Effector memory CD4-positive, alpha-beta T cell (primary cell): Measurements from ENCODE around the gene PRKG1.

ENCODE experiments used
- DNase-seq, 3 donors: peaks; one replicate each; pipeline ENCODE4 v3.0.0-alpha.2; 2020
- H3K27ac ChIP-seq: 2 replicates; pipeline ENCODE4 v1.7.0; 2013; ENCODE audit warnings: mild to moderate bottlenecking, low read length, moderate library complexity; ENCODE audit not compliant: insufficient read depth, poor library complexity, severe bottlenecking
- H3K27me3 ChIP-seq: replicated peaks from 2 replicates; pipeline ENCODE4 v1.7.0; 2013; ENCODE audit warnings: mild to moderate bottlenecking, low read length; ENCODE audit not compliant: insufficient read depth, control insufficient read depth, poor library complexity, severe bottlenecking
- H3K36me3 ChIP-seq: 2 replicates; pipeline ENCODE4 v1.7.0; 2013; ENCODE audit warnings: mild to moderate bottlenecking, low read length, moderate library complexity; ENCODE audit not compliant: control insufficient read depth, insufficient read depth
- H3K4me1 ChIP-seq: 2 replicates; pipeline ENCODE4 v1.7.0; 2013; ENCODE audit warnings: low read length, mild to moderate bottlenecking; ENCODE audit not compliant: control insufficient read depth, insufficient read depth, poor library complexity, severe bottlenecking
- H3K4me3 ChIP-seq: 2 replicates; pipeline ENCODE4 v1.7.0; 2013; ENCODE audit warnings: low read length, low read depth, mild to moderate bottlenecking; ENCODE audit not compliant: insufficient read depth, poor library complexity, severe bottlenecking
- H3K9me3 ChIP-seq: 2 replicates; pipeline ENCODE4 v1.7.0; 2013; ENCODE audit warnings: mild to moderate bottlenecking, low read length, moderate library complexity; ENCODE audit not compliant: control insufficient read depth

PRKG1 gene

DNA sequence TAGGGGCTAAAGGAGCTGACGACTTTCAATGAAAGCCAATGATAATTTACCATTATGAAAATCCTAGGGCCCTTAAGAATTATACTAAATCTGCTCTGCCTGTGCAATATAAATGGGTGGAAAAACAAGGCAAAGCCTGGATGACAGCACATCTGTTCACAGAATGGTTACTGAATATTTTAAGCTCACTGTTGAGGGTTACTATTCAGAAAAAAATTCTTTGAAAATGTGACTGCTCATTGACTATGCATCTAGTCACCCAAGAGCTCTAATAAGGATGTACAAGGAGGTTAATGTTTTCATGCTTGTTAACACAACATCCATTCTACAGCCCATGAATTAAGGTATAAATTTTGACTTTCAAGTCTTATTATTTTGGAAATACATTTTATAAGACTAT lies 1248.6 kb downstream of the PRKG1 start:
- Histone ChIP-seq H3K36me3 (no peaks in the 10 kb centered on the region), H3K27ac (no peak overlapping the region), H3K9me3 (no peaks in the 10 kb centered on the region), H3K27me3 (no peaks in the 10 kb centered on the region), H3K4me3 (no peak overlapping the region), H3K4me1 (no peaks in the 10 kb centered on the region)
- no peak for DNase-seq

DNA sequence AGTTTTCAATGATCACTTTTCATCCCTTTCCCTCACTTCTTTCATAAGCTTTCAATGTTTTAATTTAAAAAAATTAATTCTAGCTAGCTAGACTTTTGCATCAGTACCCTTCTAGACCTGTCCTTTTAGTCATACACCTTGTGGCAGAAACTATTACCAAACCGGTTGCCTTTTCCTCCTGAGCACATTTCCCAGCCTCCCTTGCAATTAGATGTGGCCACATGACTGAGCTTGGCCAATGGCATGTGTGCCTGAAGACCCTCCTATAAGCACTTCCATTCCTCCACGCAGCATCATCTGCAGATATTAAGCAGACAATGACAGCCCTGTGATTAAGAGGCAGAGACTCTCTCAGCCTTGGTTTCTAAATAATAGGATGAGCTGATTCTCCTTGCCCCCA lies 1252.1 kb downstream of the PRKG1 start:
- H3K9me3 ChIP-seq, result no peaks in the 10 kb centered on the region
- H3K27me3 ChIP-seq, result no peaks in the 10 kb centered on the region
- no peaks in the 10 kb centered on the region for H3K4me1 ChIP-seq
- DNase-seq, result no peak
- H3K36me3 ChIP-seq, result no peaks in the 10 kb centered on the region
- no peak overlapping the region for H3K4me3 ChIP-seq
- no peak overlapping the region for H3K27ac ChIP-seq

DNA sequence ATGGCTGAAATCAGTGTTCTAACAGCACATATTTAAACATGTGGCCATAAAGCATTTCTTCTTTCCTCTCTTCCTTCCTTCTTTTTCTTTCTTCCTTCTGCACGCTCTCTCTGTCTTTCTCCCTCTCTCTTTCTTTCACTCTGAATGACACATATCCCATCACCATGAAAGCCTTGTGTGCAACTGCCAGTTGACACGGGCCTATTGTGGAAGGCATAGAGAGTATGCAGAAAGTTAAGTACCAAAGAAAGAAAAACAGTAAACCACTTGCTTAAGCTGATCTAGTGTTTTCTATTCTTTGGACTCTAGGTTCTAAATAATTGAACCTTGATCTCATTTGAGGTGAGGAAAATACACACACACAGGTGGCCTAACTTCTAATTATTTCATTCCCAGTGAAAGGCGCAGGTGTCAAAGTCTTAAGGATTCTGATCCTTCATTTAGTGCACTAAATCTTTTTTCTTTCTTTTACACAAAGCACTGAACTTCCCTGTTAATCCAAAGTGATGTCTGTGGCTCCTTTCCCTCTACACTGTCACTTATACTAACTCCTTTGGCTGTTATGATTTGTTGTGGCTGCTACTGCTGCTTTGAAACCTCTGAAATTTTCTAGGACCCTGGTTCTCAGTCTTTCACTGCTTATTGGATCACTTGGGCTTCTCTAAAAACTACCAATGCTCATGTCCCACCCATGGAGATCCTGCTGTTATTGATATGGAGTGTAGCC lies 1257.5 kb downstream of the PRKG1 start:
- Histone ChIP-seq H3K36me3 (no peaks in the 10 kb centered on the region), H3K9me3 (no peaks in the 10 kb centered on the region), H3K4me1 (no peaks in the 10 kb centered on the region), H3K27ac (no peak overlapping the region), H3K4me3 (no peak overlapping the region), H3K27me3 (no peaks in the 10 kb centered on the region)
- DNase-seq, result no peak

DNA sequence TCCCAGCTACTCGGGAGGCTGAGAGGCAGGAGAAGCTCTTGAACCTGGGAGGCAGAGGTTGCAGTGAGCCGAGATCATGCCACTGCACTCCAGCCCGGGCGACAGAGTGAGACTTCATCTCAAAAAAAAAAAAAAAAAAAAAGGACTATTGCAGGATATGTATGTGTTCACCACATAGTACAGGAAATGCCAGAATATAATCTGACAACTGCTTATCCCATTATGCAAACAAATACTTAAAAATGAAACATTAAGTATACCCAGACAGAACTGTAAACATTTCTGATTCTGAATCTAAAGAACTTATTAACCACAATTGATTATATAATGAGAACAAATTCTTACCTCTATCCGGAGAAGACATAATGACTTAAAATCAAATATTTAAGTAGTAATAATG lies 1258.5 kb downstream of the PRKG1 start:
- DNase-seq, result no peak
- H3K4me1 ChIP-seq, result no peaks in the 10 kb centered on the region
- no peaks in the 10 kb centered on the region for H3K36me3 ChIP-seq
- H3K4me3 ChIP-seq, result no peak overlapping the region
- no peak overlapping the region for H3K27ac ChIP-seq
- no peaks in the 10 kb centered on the region for H3K27me3 ChIP-seq
- H3K9me3 ChIP-seq, result no peaks in the 10 kb centered on the region

DNA sequence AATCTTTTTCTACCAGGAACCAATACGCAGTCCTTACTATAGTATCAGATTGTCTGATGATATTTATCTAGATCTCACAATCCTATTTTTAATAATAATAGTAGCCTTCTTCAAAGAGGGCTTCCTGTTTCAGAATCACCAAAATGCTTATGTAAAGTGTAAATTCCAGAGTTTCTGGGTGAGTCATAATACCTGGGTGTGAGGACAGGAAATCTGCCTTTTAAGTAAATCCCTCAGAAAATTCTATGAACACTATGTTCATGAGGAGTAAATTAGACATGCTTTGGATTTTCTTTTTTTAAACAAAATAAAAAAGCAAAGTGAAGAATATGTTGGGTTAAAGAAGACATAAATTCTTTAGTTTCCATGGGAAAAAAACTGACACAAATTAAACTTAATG lies 1260.3 kb downstream of the PRKG1 start:
- Histone ChIP-seq H3K4me3 (no peak overlapping the region), H3K27ac (no peak overlapping the region), H3K27me3 (no peaks in the 10 kb centered on the region), H3K36me3 (no peaks in the 10 kb centered on the region), H3K4me1 (no peaks in the 10 kb centered on the region), H3K9me3 (no peaks in the 10 kb centered on the region)
- no peak for DNase-seq

DNA sequence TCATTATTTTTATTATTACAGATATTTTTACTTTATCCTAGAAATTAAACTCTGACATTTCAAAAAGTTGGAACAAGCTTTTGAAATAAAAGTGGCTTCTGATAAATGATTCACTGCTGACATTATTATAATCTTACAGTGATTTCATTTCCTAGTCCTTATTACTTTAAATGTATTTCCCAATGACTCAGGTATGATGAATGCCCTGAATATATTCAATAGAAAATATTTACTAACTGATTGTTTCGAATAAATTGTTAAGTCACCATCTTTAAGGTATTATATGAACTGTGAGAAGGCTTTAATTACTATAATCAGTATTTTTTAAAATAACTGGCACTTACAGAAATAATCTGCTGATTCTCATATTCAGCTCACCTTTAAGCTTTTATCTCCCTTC lies 1261.4 kb downstream of the PRKG1 start:
- H3K4me1 ChIP-seq, result no peaks in the 10 kb centered on the region
- H3K9me3 ChIP-seq, result no peaks in the 10 kb centered on the region
- DNase-seq, result no peak
- H3K27ac ChIP-seq, result no peak overlapping the region
- no peaks in the 10 kb centered on the region for H3K27me3 ChIP-seq
- no peak overlapping the region for H3K4me3 ChIP-seq
- H3K36me3 ChIP-seq, result no peaks in the 10 kb centered on the region

DNA sequence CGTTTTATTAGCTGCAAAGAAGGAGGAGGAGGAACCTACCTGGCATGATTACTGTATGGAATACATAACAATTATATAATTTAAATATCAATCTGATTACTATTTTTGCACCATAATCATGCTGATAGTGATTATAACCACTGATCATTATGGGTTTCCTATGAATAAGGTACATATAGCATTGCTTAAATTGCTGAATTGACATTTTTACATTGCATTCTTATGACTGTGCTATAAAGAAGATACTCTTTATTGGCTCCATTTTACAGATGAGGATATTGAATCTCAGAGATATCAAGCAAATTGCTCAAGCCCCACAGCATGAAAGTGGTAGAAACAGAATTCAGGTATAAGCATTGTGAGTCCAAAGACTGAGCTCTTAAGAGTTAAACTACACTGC lies 1262.9 kb downstream of the PRKG1 start:
- no peaks in the 10 kb centered on the region for H3K27me3 ChIP-seq
- no peak for DNase-seq
- H3K9me3 ChIP-seq, result no peaks in the 10 kb centered on the region
- no peak overlapping the region for H3K4me3 ChIP-seq
- H3K4me1 ChIP-seq, result no peaks in the 10 kb centered on the region
- no peak overlapping the region for H3K27ac ChIP-seq
- H3K36me3 ChIP-seq, result no peaks in the 10 kb centered on the region

DNA sequence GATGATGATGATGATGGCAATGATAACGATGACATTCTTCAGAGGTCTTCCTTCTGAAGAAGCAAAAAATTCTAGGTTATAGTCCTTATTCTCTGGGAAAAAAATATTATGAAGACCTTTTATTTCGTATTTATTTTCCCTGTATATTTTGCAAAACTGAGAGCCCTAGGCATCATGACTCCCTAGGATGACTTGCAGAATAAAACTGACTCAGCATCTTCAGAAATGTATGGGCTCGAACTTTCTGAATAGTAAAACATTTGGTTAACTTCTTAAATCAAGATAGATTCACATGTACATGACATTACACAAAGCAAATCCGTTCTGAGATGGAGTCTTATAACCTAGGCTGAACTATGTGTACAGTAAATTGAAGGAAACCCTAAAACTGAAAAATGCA lies 1269.2 kb downstream of the PRKG1 start:
- Histone ChIP-seq H3K9me3 (no peaks in the 10 kb centered on the region), H3K4me1 (no peaks in the 10 kb centered on the region), H3K4me3 (no peak overlapping the region), H3K36me3 (no peaks in the 10 kb centered on the region), H3K27me3 (no peaks in the 10 kb centered on the region), H3K27ac (no peak overlapping the region)
- no peak for DNase-seq

DNA sequence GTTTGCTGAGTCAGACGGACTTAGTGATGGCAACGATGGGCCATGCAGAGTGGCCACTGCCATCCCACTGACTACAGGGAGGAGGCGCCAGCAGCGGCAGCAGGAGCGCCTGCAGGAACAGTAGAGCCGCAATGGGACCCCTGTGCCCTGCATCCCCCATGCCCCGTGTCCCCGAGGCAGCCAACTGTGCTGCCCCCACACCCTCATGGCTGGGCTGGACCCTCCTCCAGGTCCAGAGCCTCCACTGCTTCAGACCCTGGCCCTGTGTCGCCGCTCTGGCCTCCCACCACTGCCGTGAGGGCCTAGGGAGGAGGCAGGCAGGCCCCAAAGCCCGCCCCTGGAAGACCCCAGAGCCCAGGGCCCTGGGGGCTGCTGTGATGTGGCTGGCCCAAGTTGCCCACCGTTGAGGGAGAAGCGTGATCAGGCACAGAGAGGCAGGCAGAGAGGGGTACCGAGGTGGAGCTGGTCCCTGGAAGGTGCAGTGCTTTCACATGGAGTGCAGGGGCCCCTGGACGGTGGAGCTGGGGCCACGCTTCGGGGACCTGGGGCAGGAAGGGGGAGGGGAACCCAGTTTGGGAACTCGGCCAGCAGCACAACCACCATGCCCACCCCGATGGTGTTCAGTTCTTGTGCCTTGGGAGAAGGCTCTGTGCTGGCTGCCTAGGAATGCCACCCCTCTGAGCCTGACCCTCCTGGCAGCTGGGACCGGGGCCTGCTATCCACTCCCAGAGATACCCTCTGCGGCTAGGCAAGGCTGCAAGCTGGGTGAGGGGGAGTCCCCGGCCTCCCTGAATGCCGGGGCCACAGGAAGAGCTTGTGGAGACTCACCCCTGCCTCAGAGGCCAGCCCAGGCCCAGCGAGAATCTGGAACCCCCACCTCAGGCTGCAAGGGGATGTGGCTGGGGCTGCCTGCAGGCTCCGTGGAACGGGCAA lies 1272.4 kb downstream of the PRKG1 start:
- H3K36me3 ChIP-seq, result no peaks in the 10 kb centered on the region
- H3K4me3 ChIP-seq, result no peak overlapping the region
- H3K27me3 ChIP-seq, result no peaks in the 10 kb centered on the region
- H3K4me1 ChIP-seq, result no peaks in the 10 kb centered on the region
- no peak overlapping the region for H3K27ac ChIP-seq
- DNase-seq, result no peak
- no peaks in the 10 kb centered on the region for H3K9me3 ChIP-seq

DNA sequence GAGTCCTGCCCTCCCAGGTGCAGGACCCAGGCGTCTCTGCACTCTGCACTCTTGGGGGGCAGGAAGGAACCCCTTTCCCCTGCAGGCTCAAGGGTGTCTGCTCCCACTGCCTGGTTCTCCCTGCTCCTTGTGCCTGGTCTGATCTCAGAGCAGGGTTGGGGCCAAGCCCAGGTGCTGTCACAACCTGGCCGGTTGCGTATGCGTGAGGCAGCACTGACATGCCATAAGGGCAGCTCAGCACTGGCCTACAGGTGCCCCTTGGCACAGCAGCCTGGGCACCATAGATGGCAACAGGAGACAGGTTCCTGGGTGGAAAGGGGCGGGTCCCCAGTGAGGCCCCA lies 1273.0 kb downstream of the PRKG1 start:
- no peaks in the 10 kb centered on the region for H3K4me1 ChIP-seq
- H3K27me3 ChIP-seq, result no peaks in the 10 kb centered on the region
- no peaks in the 10 kb centered on the region for H3K36me3 ChIP-seq
- DNase-seq, result no peak
- H3K9me3 ChIP-seq, result no peaks in the 10 kb centered on the region
- no peak overlapping the region for H3K27ac ChIP-seq
- no peak overlapping the region for H3K4me3 ChIP-seq
